Sigmoid colon (tissue), 4 donors: ENCODE results near the gene GTF3C5.

Experiments used
- CTCF ChIP-seq, 4 experiments: fragments of 450-650 bp in 3 of 4; fragments of 200-600 bp in 1 of 4; IDR thresholded peaks; one replicate each; pipeline ENCODE4 v1.5.1; 2016 to 2019; ENCODE audit warnings: antibody characterized with exemption in 4 of 4, mild to moderate bottlenecking in 3 of 4, moderate library complexity in 2 of 4
- EP300 ChIP-seq, 4 donors: sonication (generic); formaldehyde crosslinking; IDR thresholded peaks; one replicate each; pipeline ENCODE4 v1.6.1; 2017; ENCODE audit warnings: antibody characterized with exemption in 4 of 4
- POLR2A ChIP-seq, 2 donors: fragments of 450-650 bp; IDR thresholded peaks; one replicate each; pipeline ENCODE4 v1.6.1; 2016; ENCODE audit warnings: antibody characterized with exemption in 2 of 2, mild to moderate bottlenecking in 2 of 2, moderate library complexity in 2 of 2
- POLR2AphosphoS5 ChIP-seq, 4 donors: sonication (generic); formaldehyde crosslinking; IDR thresholded peaks; one replicate each; pipeline ENCODE4 v1.6.1; 2017; ENCODE audit warnings: antibody characterized with exemption in 4 of 4

DNA sequence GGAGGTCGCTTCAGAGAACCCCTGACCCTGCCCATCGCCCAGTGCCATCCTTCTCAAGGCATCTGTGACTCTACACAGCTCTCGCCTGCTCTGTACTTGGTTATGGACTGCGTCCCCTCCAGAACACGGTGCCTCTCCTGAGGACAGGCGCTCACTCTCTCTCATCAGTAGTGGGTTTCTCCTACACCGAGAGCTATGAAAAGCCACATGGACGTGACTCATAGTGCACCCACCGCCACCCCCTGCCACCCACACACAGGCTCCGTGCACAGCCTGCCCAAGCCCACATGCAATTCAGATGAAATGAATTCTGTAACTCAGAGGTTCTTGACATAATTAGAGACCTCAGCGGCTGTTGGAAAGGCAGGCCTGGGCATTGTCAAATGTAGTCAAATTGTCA is 13.9 kb downstream of the GTF3C5 start:
- TF ChIP-seq CTCF (IDR thresholded peaks at IDR 0.05) (no peak), POLR2A (IDR thresholded peaks at IDR 0.05) (no peak), EP300 (IDR thresholded peaks at IDR 0.05) (no peak), POLR2AphosphoS5 (IDR thresholded peaks at IDR 0.05) (no peak)
